ENCODE results near the gene ILDR1. TPM values are rescaled to one million over a fixed set of nuclear protein-coding genes. Genes with fewer than 3 reads are reported as not detected.

The ILDR1 gene
- total and polyA plus RNA-seq, 2 experiments from 2014 or later: 0.66 to 0.97 TPM

- no peak overlapping the region for H3K27ac ChIP-seq (ENCODE audit: low read depth)
- TF ChIP-seq POLR2AphosphoS5 (IDR thresholded peaks at IDR 0.05; ENCODE audit: low read depth) (no peak), ZNF331 (CRISPR knock-in tag; IDR thresholded peaks at IDR 0.05; ENCODE audit: low read depth) (no peak), CREB1 (CRISPR knock-in tag; IDR thresholded peaks at IDR 0.05; ENCODE audit: low read depth) (no peak), ETS1 (IDR thresholded peaks at IDR 0.05) (no peak), ZNF114 (CRISPR knock-in tag; IDR thresholded peaks at IDR 0.05) (no peak), EZH2 (IDR thresholded peaks at IDR 0.05; ENCODE audit: low read depth, unreplicated experiment) (no peak), JUNB (IDR thresholded peaks at IDR 0.05; ENCODE audit: unreplicated experiment) (no peak), EZH2phosphoT487 (IDR thresholded peaks at IDR 0.05; ENCODE audit: unreplicated experiment) (no peak), NANOG (IDR thresholded peaks at IDR 0.05; ENCODE audit: borderline replicate concordance) (no peak), ZNF462 (CRISPR knock-in tag; IDR thresholded peaks at IDR 0.05) (no peak), STAT1 (IDR thresholded peaks at IDR 0.05; ENCODE audit: unreplicated experiment) (no peak), REST (IDR thresholded peaks at IDR 0.05; ENCODE audit: unreplicated experiment) (no peak), CTCF (conservative IDR thresholded peaks at IDR 0.05; ENCODE audit: low read depth in 2 of 2) (no peak)
- peaks cover 15% of the 10 kb centered on the region for H3K4me1 Mint-ChIP-seq
- no peak for ATAC-seq
- H3K27me3 Mint-ChIP-seq (ENCODE audit: insufficient read depth, low read depth, poor library complexity): peaks cover 6% of the 10 kb centered on the region
- H3K36me3 ChIP-seq (ENCODE audit: insufficient read depth): no peaks in the 10 kb centered on the region
- no peaks in the 10 kb centered on the region for H4K20me1 ChIP-seq (replicated peaks; ENCODE audit: insufficient read depth)
- no peak overlapping the region for H3K4me2 ChIP-seq
- H3K4me3 Mint-ChIP-seq: no peak overlapping the region
- no peak overlapping the region for H3K4me3 ChIP-seq
- no peaks in the 10 kb centered on the region for H3K36me3 Mint-ChIP-seq (ENCODE audit: low read depth)
- H3K9me2 ChIP-seq (ENCODE audit: insufficient read depth): no peaks in the 10 kb centered on the region
- H2AFZ ChIP-seq: no peak overlapping the region
- H3K27ac Mint-ChIP-seq: no peak overlapping the region
- H3K79me2 ChIP-seq (replicated peaks; ENCODE audit: insufficient read depth): no peaks in the 10 kb centered on the region
- peaks cover 13% of the 10 kb centered on the region for H3K4me1 ChIP-seq (ENCODE audit: insufficient read depth)
- no peaks in the 10 kb centered on the region; the same call in 2 of the 3 replicates for H3K9me3 Mint-ChIP-seq
- H3F3A ChIP-seq (replicated peaks; ENCODE audit: low read depth): no peaks in the 10 kb centered on the region; the same call in 1 of the 2 replicates
- no peak for DNase-seq (ENCODE audit: low spot score)
- no peaks in the 10 kb centered on the region; the same call in 1 of the 2 replicates for H3K27me3 ChIP-seq (ENCODE audit: insufficient read depth)
These were observed 2.8 kb upstream of the ILDR1 start for GRCh38 chr3:122024800-122025199.
